Germinal center (tissue), 1 donor: ENCODE results near the gene CLBA1.

Experiments
- DNase-seq: peaks from one replicate; pipeline ENCODE4 v3.0.0; 2012; ENCODE audit warnings: mixed read lengths, low spot score

Gene CLBA1

DNA sequence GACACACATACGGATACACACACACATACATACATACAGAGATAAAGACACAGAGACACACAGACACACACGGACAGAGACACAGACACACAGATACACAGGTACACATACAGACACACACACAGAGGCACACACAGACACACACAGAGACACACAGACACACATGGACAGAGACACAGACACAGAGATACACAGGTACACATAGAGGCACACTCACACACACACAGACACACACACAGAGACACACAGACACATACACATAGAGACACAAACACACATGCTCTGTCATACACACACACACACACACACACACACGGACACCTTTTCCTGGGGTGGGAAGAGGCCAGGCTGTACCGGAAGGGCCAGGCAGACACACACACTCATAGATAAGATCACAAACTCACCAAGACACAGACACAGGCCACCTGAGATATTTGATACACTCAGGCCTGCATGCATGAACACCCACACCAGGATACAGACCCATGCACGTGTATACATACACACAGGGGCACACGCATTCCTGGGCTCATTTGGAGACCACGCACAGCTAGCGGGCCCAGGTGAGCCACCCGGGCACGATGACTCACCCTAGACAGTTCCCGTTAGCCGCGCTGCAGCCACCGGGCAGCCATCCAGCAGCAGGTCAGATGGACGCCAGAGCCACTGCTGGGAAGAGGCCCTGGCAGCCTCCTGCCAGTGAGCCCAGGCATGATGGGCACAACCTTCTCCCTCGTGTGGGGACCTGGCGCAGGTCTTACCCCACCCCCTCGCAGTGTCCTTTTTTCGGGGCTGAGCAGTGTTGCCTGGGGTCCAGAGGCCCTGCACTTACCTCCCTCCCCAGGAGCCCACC is 5.6 kb upstream of the CLBA1 start:
- no peak for DNase-seq

DNA sequence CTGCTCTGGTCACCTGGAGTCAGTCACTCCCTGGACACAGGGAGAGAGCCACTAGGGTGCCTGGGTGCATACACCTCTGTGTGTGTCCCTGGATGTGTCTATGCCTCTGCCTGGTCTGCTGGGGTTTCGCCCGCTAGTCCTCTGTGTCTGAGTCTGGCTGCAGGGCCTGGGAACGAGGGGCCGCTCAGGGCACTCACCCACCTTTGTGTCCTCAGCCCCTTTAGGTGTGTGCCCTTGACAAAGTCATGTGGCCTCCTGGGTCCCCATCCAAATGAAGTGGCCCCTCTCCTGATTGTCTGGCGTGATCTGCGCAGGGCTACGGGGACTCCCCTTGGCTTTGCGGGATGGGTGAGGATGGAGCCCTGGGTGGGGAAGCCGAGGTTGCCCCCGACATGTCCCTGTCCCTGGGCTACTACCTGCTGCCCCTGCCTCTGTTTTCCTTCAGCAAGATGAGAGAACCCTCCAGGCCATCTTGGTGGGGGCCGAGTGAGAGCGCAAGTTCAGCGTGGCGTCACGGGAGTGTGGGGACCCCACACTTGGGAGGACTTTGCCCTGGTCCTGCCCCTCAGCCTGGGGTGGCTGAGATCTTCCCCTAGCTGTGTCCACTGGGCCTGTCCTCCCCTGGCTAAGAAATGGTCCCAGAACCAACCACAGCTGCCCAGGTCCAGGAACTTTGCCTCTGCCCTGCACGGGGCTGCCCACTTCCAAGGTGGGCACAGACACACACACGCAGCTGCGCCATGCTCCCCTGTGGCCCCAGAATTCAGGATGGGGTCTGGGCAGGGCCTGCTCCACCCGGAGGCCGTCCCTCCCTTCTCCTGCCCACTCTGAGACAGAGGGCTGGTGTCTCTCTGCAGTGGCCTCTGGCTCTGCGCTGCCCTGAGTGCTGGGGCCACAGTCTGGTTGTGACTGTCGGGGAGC is 4.7 kb upstream of the CLBA1 start:
- no peak for DNase-seq

DNA sequence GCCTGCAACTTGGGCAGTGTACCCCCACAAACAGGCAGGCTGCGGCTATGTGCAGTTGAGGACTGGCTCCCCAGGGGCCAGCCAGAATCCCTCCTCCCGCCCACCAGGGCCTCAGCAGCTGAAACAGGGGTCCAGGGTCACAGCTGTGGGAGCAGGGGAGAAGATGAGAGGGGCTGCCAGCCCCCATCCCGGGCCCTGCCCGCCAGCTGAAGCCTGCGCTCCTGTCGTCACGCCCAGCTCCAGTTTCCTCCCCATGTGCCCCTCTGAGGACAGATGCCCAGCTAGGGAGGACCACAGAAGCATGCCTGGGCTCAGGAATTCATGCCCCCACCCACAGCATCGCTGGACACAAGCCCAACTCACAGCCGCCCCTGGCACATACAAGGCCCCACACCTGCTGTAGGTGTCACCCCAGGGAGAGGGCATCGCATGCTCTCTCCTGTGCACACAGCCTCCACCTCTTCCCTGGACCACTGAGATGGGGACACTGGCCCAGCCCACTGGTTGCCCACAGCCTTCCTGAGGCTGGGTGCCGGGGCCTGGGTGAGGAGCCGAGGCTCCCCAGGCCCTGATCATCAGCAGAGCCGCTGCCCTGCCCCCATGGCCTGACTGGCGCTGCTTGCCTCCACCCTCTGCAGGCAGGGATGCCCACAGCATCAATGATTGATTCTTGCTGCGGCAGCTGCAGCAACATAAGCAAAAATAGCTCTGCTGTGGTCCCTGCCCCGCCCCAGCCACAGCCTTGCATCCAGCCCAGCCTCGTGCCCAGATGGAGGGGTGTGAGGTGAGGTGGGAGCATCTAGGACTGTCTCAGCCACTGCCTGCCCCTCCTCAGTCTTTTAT is 3.7 kb upstream of the CLBA1 start:
- no peak for DNase-seq

DNA sequence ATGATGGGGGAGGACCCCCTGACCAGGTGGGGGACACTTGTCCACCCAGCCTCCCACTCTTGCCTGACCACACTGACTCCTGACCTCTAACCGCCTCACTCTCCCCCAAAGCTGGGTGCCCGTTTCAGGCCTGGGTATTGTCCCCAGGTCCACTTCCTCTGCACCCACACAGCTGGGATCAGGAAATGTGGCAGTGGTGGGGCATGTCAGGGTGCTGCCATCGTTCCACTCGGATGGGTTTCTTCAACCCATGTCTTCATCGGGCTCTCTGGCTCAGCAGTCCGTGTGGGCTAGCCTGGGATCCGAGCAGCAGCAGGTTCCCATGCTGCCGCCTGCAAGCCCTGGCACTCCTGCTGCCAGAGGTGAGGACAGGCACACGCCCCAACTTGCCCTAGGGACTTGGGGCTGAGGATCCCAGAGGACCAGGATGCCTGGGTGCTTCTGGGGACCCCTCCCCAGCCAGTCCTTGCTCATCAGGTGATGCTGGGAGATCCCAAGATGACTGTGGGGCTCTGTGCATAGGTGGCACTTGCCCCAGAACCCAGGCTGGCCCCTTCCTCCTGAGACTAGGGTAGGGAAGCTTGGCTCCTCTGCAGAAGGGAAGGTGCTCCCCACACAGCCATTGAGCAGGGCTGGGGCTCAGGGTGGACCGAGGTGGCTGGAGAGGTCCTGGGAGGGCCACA is 2.9 kb upstream of the CLBA1 start:
- DNase-seq = no peak

DNA sequence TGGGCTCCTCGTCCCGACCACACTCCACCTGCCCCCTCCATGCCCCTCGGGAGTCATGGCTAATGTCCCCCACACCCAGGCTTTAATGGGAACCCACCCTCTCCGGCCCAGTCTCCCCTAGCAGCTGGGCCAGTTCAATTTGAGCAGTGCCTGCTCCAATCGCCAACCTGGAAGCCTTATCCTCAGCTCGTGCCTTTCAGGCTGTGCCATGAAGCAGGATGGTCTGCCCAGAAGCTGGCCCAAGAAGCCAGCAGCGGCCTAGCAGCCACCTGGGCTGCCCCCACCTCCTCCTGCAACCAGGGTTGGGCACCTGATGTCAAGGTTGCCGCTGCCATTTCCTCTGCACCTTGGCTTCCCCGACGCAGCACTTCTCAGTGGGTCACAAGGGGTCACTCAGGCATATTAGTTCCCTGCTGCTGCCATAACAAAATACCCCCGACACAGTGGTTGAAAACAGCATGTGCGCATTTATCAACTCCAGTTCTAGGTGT is 2.3 kb upstream of the CLBA1 start:
- DNase-seq = no peak

DNA sequence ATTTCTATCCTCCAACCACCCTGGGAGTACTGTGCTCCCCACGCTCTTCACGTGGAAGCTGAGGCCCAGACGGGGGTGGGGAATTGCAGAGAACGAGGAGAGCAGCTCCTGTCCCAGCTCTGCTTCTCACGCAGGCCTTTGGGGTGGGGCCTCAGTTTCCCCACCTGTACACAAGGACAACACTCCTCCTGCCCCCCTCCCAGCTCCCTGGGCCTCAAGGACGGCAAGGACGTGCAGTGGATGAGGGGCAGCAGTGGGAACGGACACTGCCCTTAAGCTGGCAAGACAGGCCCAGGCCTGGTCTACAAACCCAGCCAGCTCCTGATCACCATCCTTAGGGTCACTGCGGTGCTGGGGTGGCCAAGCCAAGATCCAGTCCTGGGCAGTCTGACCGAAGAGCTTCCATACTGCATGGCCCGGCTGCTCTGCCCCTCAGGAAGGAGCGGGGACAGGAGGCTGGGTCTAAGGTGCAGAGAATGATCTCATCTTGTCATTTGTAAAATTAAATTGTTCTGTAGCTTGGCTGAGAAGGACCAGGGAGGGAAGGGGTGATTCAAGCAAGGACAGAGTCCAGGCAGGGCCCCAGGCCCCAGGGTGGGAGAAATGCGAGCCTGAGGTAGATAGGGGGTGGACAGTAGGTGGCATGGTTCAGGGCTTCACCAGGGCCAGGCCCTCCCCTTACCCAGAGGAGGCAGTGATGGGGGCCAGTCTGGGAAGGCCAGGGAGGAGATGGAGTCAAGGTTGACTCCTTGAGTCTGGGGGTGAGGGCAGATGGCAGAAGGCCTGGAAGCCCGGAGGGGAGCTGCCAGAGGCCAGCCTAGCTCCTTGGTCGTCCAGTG is 1.3 kb upstream of the CLBA1 start:
- DNase-seq = no peak

DNA sequence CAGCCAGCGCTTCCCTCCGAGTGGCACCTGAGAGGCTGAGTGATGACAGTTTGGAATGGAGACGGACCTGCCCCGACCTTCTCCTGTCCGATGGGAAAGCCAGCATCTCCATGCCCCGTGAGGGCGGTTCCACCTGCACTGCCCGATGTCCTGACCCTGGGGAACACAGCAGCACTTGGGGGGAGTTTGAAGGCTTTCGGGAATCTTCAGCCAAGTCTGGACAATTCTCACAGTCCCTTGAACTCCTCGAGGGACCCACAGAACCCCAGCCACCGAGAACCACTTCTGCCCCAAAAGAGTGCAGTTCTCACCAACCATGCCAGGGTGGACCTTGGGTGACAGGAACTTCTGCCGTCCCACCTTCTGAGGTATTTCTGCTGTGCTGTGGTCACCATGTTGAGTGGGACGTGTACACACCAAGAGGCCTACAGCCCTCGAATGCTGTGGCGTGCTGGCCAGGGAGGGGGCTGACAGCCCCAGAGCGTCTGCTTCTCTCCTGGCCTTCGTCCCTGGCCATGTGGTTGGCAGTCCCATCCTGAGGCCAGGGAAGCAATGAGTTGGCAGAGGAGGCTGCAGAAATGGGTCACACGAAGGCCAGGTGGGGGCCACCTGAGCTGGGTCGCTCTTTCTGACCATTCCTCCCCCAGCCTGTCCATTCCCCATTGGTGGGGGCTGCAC is 1.0 kb downstream of the CLBA1 start:
- DNase-seq = no peak

DNA sequence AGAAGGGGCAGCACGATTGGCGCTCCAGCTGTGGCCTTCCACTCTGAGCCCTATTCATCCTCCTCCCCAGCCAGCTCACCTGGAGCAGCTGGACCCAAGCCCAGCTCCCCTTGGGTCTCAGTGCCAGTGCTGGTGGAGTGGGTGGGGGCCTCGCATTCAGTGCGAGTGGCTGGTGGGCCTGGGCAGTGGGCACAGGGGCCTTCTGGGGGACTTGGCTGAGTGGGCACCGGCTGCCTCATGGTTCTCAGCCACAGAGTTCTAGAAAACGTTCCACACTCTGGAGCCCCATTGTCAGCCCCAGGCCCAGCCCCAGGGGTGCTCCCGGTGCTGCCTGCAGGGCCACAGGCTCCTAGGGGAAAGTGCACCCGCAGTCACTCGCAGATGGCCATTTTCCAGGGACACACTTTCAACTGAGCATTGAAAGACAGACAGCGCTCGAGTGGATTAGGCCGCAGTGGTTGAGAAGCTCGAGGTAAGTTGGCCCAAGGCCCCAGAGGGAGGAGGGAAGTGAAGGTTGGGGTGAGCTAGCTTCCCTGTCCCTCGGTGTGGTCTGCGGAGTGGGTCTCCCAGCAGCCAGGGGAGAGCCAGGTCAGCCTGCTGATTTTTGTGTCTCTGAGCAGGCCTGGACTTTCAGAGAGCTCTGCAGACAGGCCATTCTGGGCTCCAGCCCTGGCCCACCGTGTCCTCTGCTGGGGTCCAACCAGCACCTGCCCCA is 3.8 kb downstream of the CLBA1 start:
- DNase-seq = no peak

DNA sequence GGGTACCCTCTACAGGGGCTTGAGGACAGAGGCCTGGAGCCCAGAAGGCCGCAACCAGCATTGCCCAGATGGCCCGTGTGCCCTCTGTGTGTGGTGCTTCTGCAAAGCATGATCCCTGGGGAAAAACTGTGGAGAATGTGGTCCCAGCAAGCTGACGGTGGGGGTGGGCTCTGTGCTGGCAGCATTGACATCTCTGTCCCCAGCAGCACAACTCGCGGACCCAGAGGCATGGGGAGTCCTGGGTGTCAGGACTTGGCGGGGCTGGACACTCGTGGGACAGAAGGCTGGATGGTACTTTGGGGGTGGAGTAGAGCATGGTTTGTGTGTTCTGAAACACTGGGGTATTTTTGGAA is 4.3 kb downstream of the CLBA1 start:
- DNase-seq = no peak

DNA sequence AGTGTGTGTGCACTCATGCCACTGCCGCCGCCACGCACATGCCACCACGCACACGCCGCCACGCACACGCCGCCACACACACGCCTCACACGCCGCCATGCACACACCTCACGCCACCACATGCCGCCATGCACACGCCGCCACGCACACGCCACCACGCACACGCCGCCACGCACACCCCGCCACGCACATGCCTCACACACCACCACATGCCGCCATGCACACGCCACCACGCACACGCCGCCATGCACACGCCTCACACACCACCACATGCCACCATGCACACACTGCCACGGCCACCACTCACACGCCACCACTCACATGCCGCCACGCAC is 6.3 kb downstream of the CLBA1 start:
- no peak for DNase-seq

DNA sequence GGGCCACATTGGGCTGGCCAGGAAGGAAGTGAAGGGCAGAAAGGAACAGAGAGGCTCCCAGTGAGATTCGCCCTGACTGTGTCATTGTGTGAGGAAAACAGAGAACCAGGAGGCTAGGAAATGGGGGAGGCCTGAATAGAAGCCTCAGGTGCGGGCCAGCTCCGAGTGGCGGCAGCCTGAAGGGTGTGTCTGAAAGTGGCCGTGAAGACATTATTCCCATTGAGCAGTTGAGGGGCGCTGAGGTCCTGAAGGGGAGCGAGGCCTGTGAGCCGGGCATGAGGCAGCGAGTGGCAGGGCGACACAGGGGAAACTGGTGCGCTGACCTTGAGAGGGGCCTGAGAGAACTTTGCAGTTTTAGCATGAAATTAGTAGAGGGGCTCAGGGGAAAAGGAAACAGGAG is 6.9 kb downstream of the CLBA1 start:
- no peak for DNase-seq

DNA sequence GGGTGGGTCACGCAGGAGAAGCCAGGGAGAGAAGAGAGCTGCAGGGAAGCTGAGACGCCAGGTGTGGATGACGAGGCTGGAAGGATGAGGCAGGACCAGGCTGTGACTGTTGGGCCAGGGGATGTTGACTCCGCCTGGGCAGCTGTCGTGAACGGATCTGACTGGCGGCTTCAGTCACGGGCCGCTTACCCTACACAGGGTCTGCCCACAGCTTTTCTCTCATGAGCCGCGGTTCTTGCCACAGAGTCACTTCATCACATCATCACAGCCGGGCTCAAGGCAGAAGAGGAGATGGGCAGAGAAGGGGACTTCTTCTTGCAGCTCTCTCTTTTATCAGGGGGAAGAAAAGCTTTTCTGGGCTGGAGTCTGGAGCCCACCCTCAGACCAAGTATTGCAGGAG is 7.7 kb downstream of the CLBA1 start:
- DNase-seq = no peak

DNA sequence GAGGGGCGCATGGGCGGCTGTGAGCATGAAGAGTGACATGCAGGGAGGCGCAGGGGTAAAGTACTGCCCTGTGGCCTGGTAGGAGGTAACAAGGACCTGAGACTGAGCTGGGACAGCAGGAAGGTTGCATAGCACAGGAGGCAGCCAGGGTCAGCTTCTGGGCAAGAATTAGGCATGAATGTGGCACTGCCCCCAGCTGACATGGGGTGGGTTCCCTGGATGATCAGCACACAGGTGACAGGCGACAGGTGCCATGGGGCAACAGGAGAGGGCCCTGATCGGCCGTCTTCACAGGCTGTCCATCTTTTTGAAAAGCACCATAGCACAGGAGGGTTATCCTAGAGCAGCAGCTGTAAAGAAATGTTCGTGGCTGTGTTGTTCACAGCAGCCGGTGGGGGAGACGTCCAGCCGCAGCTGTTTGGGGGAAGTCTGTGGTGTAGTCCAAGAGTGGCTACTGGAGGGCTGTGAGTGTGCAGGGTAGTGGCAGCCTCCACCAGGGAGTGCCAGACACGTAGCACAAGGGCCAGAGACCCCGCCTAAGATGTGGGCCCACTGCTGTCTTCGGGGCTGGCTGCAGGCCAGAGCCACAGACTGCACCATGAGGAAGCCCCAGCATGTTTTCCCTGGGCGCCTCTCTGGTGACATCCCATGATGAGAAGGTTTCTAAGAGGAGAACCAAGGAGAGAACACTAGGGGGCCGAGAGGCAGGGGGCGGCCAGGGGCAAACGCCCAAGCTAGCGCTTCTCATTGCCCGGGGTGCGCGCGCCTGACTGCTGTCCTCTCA is 8.4 kb downstream of the CLBA1 start:
- DNase-seq = no peak

DNA sequence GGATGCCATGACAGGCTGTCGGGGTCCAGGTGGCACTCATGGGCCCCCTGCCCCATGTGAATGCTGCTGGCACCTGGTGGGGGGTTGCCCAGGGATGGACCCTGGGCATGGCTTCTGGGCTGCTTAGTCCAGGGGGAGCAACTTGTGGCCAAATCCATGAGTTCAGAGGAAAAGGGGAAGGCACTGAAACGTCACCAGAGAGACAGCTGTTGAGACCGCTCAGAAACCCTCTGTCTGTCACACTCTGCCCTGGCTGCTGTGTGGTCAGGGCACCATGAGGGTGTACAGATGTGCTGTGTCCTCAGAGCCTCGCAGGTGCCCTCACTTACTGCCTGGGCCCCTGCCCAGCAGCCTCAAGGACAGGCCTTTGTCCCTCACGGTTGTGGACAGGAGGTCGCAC is 9.4 kb downstream of the CLBA1 start:
- no peak for DNase-seq

DNA sequence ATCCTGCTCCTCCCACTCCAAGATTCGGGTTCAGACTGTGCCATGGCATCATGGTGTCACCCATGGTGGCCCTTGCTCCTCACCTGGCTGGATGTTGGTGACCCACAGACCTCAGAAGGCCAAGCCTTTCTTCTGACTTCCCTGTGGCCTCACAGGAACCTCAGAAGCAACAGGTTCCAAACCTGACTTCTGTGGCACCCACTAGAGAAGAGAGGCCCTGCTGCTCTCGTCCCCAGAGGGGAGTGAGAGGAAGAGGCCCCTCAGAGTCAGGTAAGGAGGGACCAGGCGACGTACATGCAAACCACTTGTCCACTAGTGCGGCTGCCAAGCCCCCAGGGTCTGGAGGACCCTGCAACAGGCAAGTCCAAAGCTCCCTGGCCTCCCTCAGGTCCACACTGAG is 10.4 kb downstream of the CLBA1 start:
- no peak for DNase-seq

DNA sequence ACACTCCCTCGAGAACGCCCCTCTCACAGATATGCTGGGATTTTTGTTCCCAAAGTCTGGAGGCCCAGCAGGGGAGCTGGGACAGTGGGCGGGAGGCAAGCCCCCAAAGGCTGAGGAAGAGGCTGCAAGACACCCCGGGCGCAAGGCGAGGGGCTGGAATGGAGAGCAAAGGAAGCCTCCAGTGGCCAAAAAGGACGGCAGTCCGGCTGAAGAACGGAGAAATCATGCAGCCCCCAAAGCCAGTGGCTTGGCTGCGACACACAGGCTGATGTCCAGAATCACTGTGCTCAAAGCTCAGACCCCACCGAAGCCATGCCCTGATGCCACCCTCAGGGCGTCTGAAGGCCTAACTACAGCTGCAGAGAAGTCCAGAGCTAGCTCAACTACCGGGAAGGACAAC is 10.9 kb downstream of the CLBA1 start:
- no peak for DNase-seq

DNA sequence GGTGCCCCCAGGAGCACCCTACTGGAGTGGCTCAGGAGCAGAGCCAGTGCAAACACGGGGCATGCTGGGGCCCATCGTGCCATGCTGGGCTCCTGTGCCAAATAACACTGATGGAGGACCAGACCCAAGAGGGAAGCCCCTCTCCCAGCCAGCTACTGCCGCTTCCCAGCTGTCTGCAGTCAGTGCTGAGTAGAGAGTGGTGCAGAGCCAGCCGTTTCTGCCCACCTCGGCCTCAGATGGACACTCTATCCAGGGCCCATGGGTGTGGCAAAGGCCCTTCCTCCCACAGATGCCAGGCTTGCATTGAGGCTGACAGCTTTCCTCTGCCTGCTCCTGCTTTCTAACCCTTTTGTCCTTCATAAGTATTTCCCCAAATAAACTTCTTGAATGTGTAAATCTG is 13.2 kb downstream of the CLBA1 start:
- no peak for DNase-seq

DNA sequence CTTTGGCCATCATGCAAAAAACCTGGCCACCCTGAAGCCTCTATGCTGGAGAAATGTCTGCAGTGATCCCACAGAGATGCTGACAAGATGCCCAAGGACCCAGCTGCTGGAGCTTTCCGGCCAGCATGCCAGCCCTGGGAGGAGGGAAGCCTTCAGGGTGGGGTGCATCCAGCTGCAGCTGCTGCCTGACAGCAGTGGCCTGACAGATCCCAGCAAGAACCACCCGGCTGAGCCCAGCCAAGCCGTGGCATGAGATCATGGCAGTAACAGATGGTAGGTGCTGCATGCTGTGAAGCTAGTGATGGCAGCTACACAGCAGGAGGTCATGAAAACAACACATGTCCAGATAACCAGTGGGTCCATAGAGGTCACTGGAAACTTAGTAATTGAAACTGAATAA is 13.8 kb downstream of the CLBA1 start:
- no peak for DNase-seq
